ENCODE results near the gene RAG1. TPM values are rescaled to one million over a fixed set of nuclear protein-coding genes. Genes with fewer than 3 reads are reported as not detected.
A peak's percentile ranks its signal among the peaks of the same experiment; 100 is the strongest.

Gene RAG1
- total and polyA plus RNA-seq, 2 of the 13 experiments (the other 11 are each of a cell fraction or from before 2014, with no cell fraction given) = 0.11 to 0.15 TPM

- TF ChIP-seq FOXO4 (CRISPR knock-in tag; conservative IDR thresholded peaks at IDR 0.05) (no peak), ELF3 (CRISPR knock-in tag; IDR thresholded peaks at IDR 0.05) (peak; percentile 48; the same call in 1 of the 2 replicates), ZNF670 (CRISPR knock-in tag; IDR thresholded peaks at IDR 0.05; ENCODE audit: borderline replicate concordance) (no peak; the same call in 1 of the 2 replicates), PTBP1 (IDR thresholded peaks at IDR 0.05; ENCODE audit: low read depth, low read length, poor library complexity, severe bottlenecking) (no peak), ZNF574 (CRISPR knock-in tag; IDR thresholded peaks at IDR 0.05) (peak; percentile 89), POLR2G (IDR thresholded peaks at IDR 0.05; ENCODE audit: low read depth, low read length) (peak; percentile 72), ZNF615 (CRISPR knock-in tag; IDR thresholded peaks at IDR 0.05; ENCODE audit: borderline replicate concordance) (no peak), NR2F2 (IDR thresholded peaks at IDR 0.05; ENCODE audit: borderline replicate concordance, low read depth) (peak; percentile 60; the same call in 1 of the 2 replicates), ZZZ3 (CRISPR knock-in tag; IDR thresholded peaks at IDR 0.05; ENCODE audit: borderline replicate concordance) (peak; percentile 37; the same call in 1 of the 2 replicates), EHMT2 (IDR thresholded peaks at IDR 0.05; ENCODE audit: borderline replicate concordance, low read depth, low read length) (peak; percentile 96), ZSCAN22 (CRISPR knock-in tag; IDR thresholded peaks at IDR 0.05) (no peak), PHF5A (CRISPR knock-in tag; IDR thresholded peaks at IDR 0.05; ENCODE audit: low read depth, unreplicated experiment) (peak; percentile 74), NFE2 (CRISPR knock-in tag; IDR thresholded peaks at IDR 0.05) (0 out of 2 replicates have a peak, but pooled peaks have one; percentile 17), POLR2A (IDR thresholded peaks at IDR 0.05; ENCODE audit: insufficient read depth in 1 of 2, low read depth in 2 of 2, low read length in 2 of 2) (peak; percentile 30 to 61; a peak in 2 of 4 replicates), UBTF (CRISPR knock-in tag; IDR thresholded peaks at IDR 0.05) (peak; percentile 58; the same call in 1 of the 2 replicates), CREM (IDR thresholded peaks at IDR 0.05) (peak; percentile 95), CREM (CRISPR knock-in tag; IDR thresholded peaks at IDR 0.05) (no peak), DR1 (CRISPR knock-in tag; IDR thresholded peaks at IDR 0.05) (no peak), ZNF33A (CRISPR knock-in tag; IDR thresholded peaks at IDR 0.05; ENCODE audit: borderline replicate concordance) (peak; percentile 79; the same call in 1 of the 2 replicates), PCBP2 (optimal IDR thresholded peaks at IDR 0.05; ENCODE audit: low read depth, low read length, poor library complexity, severe bottlenecking) (no peak), ZBTB37 (CRISPR knock-in tag; IDR thresholded peaks at IDR 0.05) (no peak)
Observed at GRCh38 chr11:36594316-36594989, 26.6 kb downstream of the RAG1 start, which contains the start of gene IFTAP (continued).
